Peyer's patch (tissue), 4 donors: Measurements from ENCODE around the gene CIPC. TPM values are rescaled to one million over a fixed set of nuclear protein-coding genes. Genes with fewer than 3 reads are reported as not detected.

Source experiments
- DNase-seq, 3 donors: peaks; one replicate each; pipeline ENCODE4 v3.0.0-alpha.2; 2017 to 2019
- H3K27ac ChIP-seq, 4 donors: fragments of 200-600 bp; sonication (generic); one replicate each; pipeline ENCODE4 v1.5.1; 2016 to 2019
- H3K27me3 ChIP-seq, 2 donors: fragments of 200-600 bp; sonication (generic); one replicate each; pipeline ENCODE4 v1.5.1; 2019
- H3K36me3 ChIP-seq, 3 donors: fragments of 200-600 bp; sonication (generic); one replicate each; pipeline ENCODE4 v1.5.1; 2016 to 2019
- H3K4me1 ChIP-seq, 4 donors: fragments of 200-600 bp; sonication (generic); one replicate each; pipeline ENCODE4 v1.5.1; 2016 to 2019
- H3K4me3 ChIP-seq, 4 donors: fragments of 200-600 bp; sonication (generic); 1 replicate in 3 of 4; 2 replicates in 1 of 4; pipeline ENCODE4 v1.5.1; 2016 to 2019; ENCODE audit warnings: mild to moderate bottlenecking in 1 of 4
- H3K9me3 ChIP-seq, 4 donors: fragments of 200-600 bp; sonication (generic); one replicate each; pipeline ENCODE4 v1.5.1; 2016 to 2019; ENCODE audit warnings: mild to moderate bottlenecking in 1 of 4
- POLR2A ChIP-seq, 2 donors: fragments of 450-650 bp; IDR thresholded peaks; one replicate each; pipeline ENCODE4 v1.5.1; 2017; ENCODE audit warnings: antibody characterized with exemption in 2 of 2, mild to moderate bottlenecking in 2 of 2, moderate library complexity in 2 of 2
- total RNA-seq, 4 donors: library from RNA; depleted of rRNA; stranded (reverse); fragments of >200 nt; gene quantifications; one replicate each; pipeline ENCODE4 v1.1.0, GENCODE V29; 2016
- TF ChIP-seq, protein P1 (sequence below), 6 experiments: fragments of 450-650 bp in 4 of 6; fragments of 200-600 bp in 2 of 6; sonication (generic) in 1 of 6; IDR thresholded peaks; one replicate each; pipeline ENCODE4 v1.5.1; 2017 to 2019; ENCODE audit warnings: antibody characterized with exemption in 6 of 6, mild to moderate bottlenecking in 3 of 6, moderate library complexity in 1 of 6

Gene CIPC
- total RNA-seq, 4 donors from 2014 or later = 22.3 to 66.7 (median 52.1) TPM

GRCh38 chr14:77116172-77116817 is 18.2 kb downstream of the CIPC start:
- Histone ChIP-seq H3K27ac (no peak overlapping the region), H3K9me3 (no peaks in the 10 kb centered on the region), H3K4me3 (no peak overlapping the region), H3K27me3 (no peaks in the 10 kb centered on the region), H3K4me1 (peaks cover 0 to 18% (median 5%) of the 10 kb centered on the region in 4 donors), H3K36me3 (peaks cover 0 to 53% (median 3%) of the 10 kb centered on the region in 3 donors)
- TF ChIP-seq, protein P1, sequence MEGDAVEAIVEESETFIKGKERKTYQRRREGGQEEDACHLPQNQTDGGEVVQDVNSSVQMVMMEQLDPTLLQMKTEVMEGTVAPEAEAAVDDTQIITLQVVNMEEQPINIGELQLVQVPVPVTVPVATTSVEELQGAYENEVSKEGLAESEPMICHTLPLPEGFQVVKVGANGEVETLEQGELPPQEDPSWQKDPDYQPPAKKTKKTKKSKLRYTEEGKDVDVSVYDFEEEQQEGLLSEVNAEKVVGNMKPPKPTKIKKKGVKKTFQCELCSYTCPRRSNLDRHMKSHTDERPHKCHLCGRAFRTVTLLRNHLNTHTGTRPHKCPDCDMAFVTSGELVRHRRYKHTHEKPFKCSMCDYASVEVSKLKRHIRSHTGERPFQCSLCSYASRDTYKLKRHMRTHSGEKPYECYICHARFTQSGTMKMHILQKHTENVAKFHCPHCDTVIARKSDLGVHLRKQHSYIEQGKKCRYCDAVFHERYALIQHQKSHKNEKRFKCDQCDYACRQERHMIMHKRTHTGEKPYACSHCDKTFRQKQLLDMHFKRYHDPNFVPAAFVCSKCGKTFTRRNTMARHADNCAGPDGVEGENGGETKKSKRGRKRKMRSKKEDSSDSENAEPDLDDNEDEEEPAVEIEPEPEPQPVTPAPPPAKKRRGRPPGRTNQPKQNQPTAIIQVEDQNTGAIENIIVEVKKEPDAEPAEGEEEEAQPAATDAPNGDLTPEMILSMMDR (IDR thresholded peaks at IDR 0.05) = no peak
- TF ChIP-seq POLR2A (IDR thresholded peaks at IDR 0.05) = no peak
- no peak for DNase-seq

DNA sequence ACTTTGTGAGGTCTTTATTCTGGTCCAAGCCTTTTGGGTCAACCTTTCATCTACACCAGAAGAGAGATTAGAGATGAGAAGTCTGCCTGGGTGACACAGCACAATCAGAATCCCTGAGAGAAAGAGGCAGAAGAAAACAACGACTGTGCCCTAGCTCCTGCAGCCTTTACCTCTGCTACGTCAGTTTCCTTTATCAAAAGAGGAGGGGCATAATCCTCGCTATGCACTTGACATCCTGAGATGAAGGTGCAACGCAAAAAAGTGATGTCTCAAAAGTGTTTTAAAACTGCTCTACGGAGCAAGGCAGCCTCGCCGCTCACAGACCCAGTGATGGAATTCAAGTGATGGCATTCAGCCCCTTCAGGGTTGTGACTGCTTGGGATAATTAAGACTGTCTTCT is 21.8 kb downstream of the CIPC start:
- Histone ChIP-seq H3K4me3 (no peak overlapping the region), H3K36me3 (peaks cover 0 to 21% (median 0%) of the 10 kb centered on the region in 3 donors), H3K4me1 (peaks cover 7 to 40% (median 27%) of the 10 kb centered on the region in 4 donors), H3K27ac (peak overlapping the region in 2 of 4 donors; percentile 83), H3K9me3 (no peaks in the 10 kb centered on the region), H3K27me3 (no peaks in the 10 kb centered on the region)
- no peak for TF ChIP-seq POLR2A (IDR thresholded peaks at IDR 0.05)
- TF ChIP-seq, protein P1 (IDR thresholded peaks at IDR 0.05) = no peak
- no peak for DNase-seq

- Histone ChIP-seq H3K4me1 (peaks cover 12 to 45% (median 35%) of the 10 kb centered on the region in 4 donors), H3K4me3 (peak overlapping the region in 1 of 4 donors; percentile 16), H3K27me3 (no peaks in the 10 kb centered on the region), H3K36me3 (peaks cover 0 to 16% (median 0%) of the 10 kb centered on the region in 3 donors), H3K27ac (peak overlapping the region; percentile 77 to 83 (median 82)), H3K9me3 (no peaks in the 10 kb centered on the region)
- peak in 2 of 3 donors; percentile 84 for DNase-seq
- TF ChIP-seq POLR2A (IDR thresholded peaks at IDR 0.05) = no peak
- TF ChIP-seq, protein P1 (IDR thresholded peaks at IDR 0.05) = no peak
Measured at GRCh38 chr14:77120771-77121743, 23.0 kb downstream of the CIPC start.

DNA sequence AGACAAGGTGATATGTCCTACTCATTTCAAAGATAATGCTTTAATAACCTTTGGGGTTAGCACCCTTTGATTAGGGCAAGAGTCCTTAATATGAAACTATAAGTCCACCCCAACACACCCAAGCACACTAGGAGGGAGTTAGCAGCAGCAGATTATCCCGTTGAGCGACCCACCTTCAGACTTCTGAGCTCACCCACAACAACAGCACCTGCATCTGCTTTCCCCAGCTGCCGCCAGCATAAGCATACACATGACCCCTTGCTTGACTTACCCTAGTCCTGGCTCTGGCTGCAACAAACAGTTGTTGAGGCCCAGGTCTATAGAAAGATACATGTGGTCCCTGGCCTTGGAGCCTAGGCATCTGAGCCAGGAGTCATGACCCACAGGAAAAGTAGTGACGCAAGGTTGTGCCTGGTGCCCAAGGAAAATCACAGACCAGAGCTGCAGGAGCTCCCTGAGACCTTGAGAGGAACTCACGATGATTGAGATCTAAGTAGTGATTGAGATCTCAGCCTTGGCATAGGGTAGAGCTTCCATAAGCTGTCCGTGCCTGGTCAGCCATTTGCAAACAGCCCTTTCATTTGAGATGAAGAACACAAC is 24.6 kb downstream of the CIPC start:
- peak in 2 of 3 donors; percentile 50 to 54 for DNase-seq
- Histone ChIP-seq H3K27me3 (no peaks in the 10 kb centered on the region), H3K27ac (peak overlapping the region; percentile 82 to 93 (median 83)), H3K4me3 (no peak overlapping the region), H3K4me1 (peaks cover 12 to 45% (median 35%) of the 10 kb centered on the region in 4 donors), H3K9me3 (no peaks in the 10 kb centered on the region), H3K36me3 (peaks cover 0 to 5% (median 0%) of the 10 kb centered on the region in 3 donors)
- no peak for TF ChIP-seq POLR2A (IDR thresholded peaks at IDR 0.05)
- TF ChIP-seq, protein P1 (IDR thresholded peaks at IDR 0.05) = no peak
